ENCODE measurements around the gene COL6A3.

The COL6A3 gene

GRCh38 chr2:237296756-237297155, 117.2 kb downstream of the COL6A3 start:
- DNase-seq (ENCODE audit: low read depth in 3 of 3): no peak

- DNase-seq (ENCODE audit: low read depth in 3 of 3): no peak
Observed at GRCh38 chr2:237295889-237296480, 118.0 kb downstream of the COL6A3 start.

GRCh38 chr2:237294460-237294859, 119.5 kb downstream of the COL6A3 start:
- no peak for DNase-seq (ENCODE audit: low read depth in 3 of 3)

- DNase-seq (ENCODE audit: low read depth in 3 of 3): no peak
Observed at GRCh38 chr2:237293978-237294377, 120.0 kb downstream of the COL6A3 start.

GRCh38 chr2:237291138-237291792, 122.7 kb downstream of the COL6A3 start:
- peak; percentile 20 to 32 (median 20) for DNase-seq (ENCODE audit: low read depth in 3 of 3)

GRCh38 chr2:237290261-237290660, 123.7 kb downstream of the COL6A3 start:
- no peak for DNase-seq (ENCODE audit: low read depth in 3 of 3)

GRCh38 chr2:237289139-237289538, 124.8 kb downstream of the COL6A3 start:
- no peak for DNase-seq (ENCODE audit: low read depth in 3 of 3)

GRCh38 chr2:237287872-237288271, 126.1 kb downstream of the COL6A3 start:
- no peak for DNase-seq (ENCODE audit: low read depth in 3 of 3)

GRCh38 chr2:237283131-237283928, 130.6 kb downstream of the COL6A3 start:
- no peak for DNase-seq (ENCODE audit: low read depth in 3 of 3)

GRCh38 chr2:237282568-237283128, 131.3 kb downstream of the COL6A3 start:
- no peak for DNase-seq (ENCODE audit: low read depth in 3 of 3)

GRCh38 chr2:237281836-237282306, 132.1 kb downstream of the COL6A3 start:
- no peak for DNase-seq (ENCODE audit: low read depth in 3 of 3)

GRCh38 chr2:237280939-237281338, 133.0 kb downstream of the COL6A3 start:
- DNase-seq (ENCODE audit: low read depth in 3 of 3): no peak

- DNase-seq (ENCODE audit: low read depth in 3 of 3): no peak
Observed at GRCh38 chr2:237280229-237280628, 133.7 kb downstream of the COL6A3 start.

GRCh38 chr2:237279012-237279768, 134.8 kb downstream of the COL6A3 start:
- DNase-seq (ENCODE audit: low read depth in 3 of 3): no peak

- no peak for DNase-seq (ENCODE audit: low read depth in 3 of 3)
Observed at GRCh38 chr2:237278568-237278967, 135.4 kb downstream of the COL6A3 start.

GRCh38 chr2:237276716-237277490, 137.1 kb downstream of the COL6A3 start:
- no peak for DNase-seq (ENCODE audit: low read depth in 3 of 3)
